WI38 (cell line): ENCODE measurements around the gene MTCL1.

Experiments
- H3K4me3 ChIP-seq: 2 replicates; pipeline ENCODE4 v1.5.1; 2011; ENCODE audit warnings: low read depth, mild to moderate bottlenecking, control low read depth, low read length
- CTCF ChIP-seq: IDR thresholded peaks from 2 replicates; pipeline ENCODE4 v1.5.1; 2012; ENCODE audit warnings: low read depth, mild to moderate bottlenecking, control low read depth, low read length

MTCL1 gene

GRCh38 chr18:8831112-8831511 lies 125.8 kb downstream of the MTCL1 start:
- no peak for TF ChIP-seq CTCF
- H3K4me3 ChIP-seq, result no peak overlapping the region

GRCh38 chr18:8831531-8831930 lies 126.2 kb downstream of the MTCL1 start:
- no peak overlapping the region for H3K4me3 ChIP-seq
- no peak for TF ChIP-seq CTCF

- H3K4me3 ChIP-seq, result no peak overlapping the region
- no peak for TF ChIP-seq CTCF
Measured at GRCh38 chr18:8833480-8833879, 128.1 kb downstream of the MTCL1 start.

- H3K4me3 ChIP-seq, result no peak overlapping the region
- no peak for TF ChIP-seq CTCF
Measured at GRCh38 chr18:8834881-8835280, 129.5 kb downstream of the MTCL1 start.

- no peak for TF ChIP-seq CTCF
- no peak overlapping the region for H3K4me3 ChIP-seq
Measured at GRCh38 chr18:8835521-8835953, 130.2 kb downstream of the MTCL1 start.

GRCh38 chr18:8839281-8839680 lies 133.9 kb downstream of the MTCL1 start:
- TF ChIP-seq CTCF, result no peak
- H3K4me3 ChIP-seq, result no peak overlapping the region

- H3K4me3 ChIP-seq, result no peak overlapping the region
- no peak for TF ChIP-seq CTCF
Measured at GRCh38 chr18:8841781-8842485, 136.6 kb downstream of the MTCL1 start.
